Mesendoderm (in vitro differentiated cells): ENCODE measurements around the gene ATP5F1B. TPM values are rescaled to one million over a fixed set of nuclear protein-coding genes. Genes with fewer than 3 reads are reported as not detected.

Source experiments
- DNase-seq: peaks from one replicate; pipeline ENCODE4 v3.0.0; 2013
- H2AK5ac ChIP-seq: 2 replicates; pipeline ENCODE4 v1.6.1; 2013; ENCODE audit warnings: low read length, inconsistent platforms
- H2BK120ac ChIP-seq: 2 replicates; pipeline ENCODE4 v1.6.1; 2013; ENCODE audit warnings: low read depth, mild to moderate bottlenecking, low read length, moderate library complexity, mixed read lengths
- H2BK15ac ChIP-seq: replicated peaks from 2 replicates; pipeline ENCODE4 v1.6.1; 2013; ENCODE audit warnings: low read depth, mild to moderate bottlenecking, moderate library complexity
- H2BK5ac ChIP-seq: 2 replicates; pipeline ENCODE4 v1.6.1; 2013; ENCODE audit warnings: low read length, inconsistent platforms
- H3K18ac ChIP-seq: 2 replicates; pipeline ENCODE4 v1.6.1; 2013; ENCODE audit warnings: mild to moderate bottlenecking, low read length, mixed read lengths
- H3K23ac ChIP-seq: one replicate; pipeline ENCODE4 v1.6.1; 2013; ENCODE audit warnings: low read length
- H3K27ac ChIP-seq: 2 replicates; pipeline ENCODE4 v1.5.1; 2013; ENCODE audit warnings: low read depth, mild to moderate bottlenecking, inconsistent platforms, low read length, moderate library complexity
- H3K27me3 ChIP-seq: 2 replicates; pipeline ENCODE4 v1.6.1; 2013; ENCODE audit warnings: low read length, control low read depth, mild to moderate bottlenecking, inconsistent platforms; ENCODE audit not compliant: insufficient read depth, poor library complexity
- H3K36me3 ChIP-seq: 2 replicates; pipeline ENCODE4 v1.6.1; 2013; ENCODE audit warnings: low read length, inconsistent platforms; ENCODE audit not compliant: control insufficient read depth, insufficient read depth
- H3K4ac ChIP-seq: one replicate; pipeline ENCODE4 v1.6.1; 2013; ENCODE audit warnings: low read depth, mild to moderate bottlenecking, low read length, moderate library complexity
- H3K4me1 ChIP-seq: 2 replicates; pipeline ENCODE4 v1.6.1; 2013; ENCODE audit warnings: low read depth, low read length, inconsistent platforms; ENCODE audit not compliant: control insufficient read depth
- H3K4me2 ChIP-seq: 2 replicates; pipeline ENCODE4 v1.6.1; 2013; ENCODE audit warnings: low read length
- H3K4me3 ChIP-seq: 2 replicates; pipeline ENCODE4 v1.5.1; 2013; ENCODE audit warnings: mild to moderate bottlenecking, low read length
- H3K56ac ChIP-seq: one replicate; pipeline ENCODE4 v1.6.1; 2013; ENCODE audit warnings: low read length
- H3K79me1 ChIP-seq: 2 replicates; pipeline ENCODE4 v1.6.1; 2013; ENCODE audit warnings: low read length, inconsistent platforms
- H3K79me2 ChIP-seq: 2 replicates; pipeline ENCODE4 v1.6.1; 2013; ENCODE audit warnings: mild to moderate bottlenecking, low read length; ENCODE audit not compliant: control insufficient read depth, insufficient read depth
- H3K9ac ChIP-seq: 2 replicates; pipeline ENCODE4 v1.6.1; 2013; ENCODE audit warnings: low read length, inconsistent platforms
- H4K5ac ChIP-seq: one replicate; pipeline ENCODE4 v1.6.1; 2013; ENCODE audit warnings: low read length
- H4K8ac ChIP-seq: one replicate; pipeline ENCODE4 v1.6.1; 2013; ENCODE audit warnings: low read depth, mild to moderate bottlenecking, control low read depth, low read length, moderate library complexity
- WGBS: extraction: QIAGEN DNeasy Blood & Tissue Kit; methylation state at CpG from one replicate; pipeline ENCODE4 v1.1.7; 2013; ENCODE audit warnings: low lambda C conversion rate, missing lambda C conversion rate; ENCODE audit not compliant: insufficient coverage; ENCODE audit errors: extremely low coverage; 5-methylcytosine and 5-hydroxymethylcytosine counted together
- small RNA-seq: library from polyadenylated mRNA; stranded (forward); fragments of <200 nt; extraction: miRNeasy Mini kit (QIAGEN cat#:217004); gene quantifications from one replicate; pipeline ENCODE3, GENCODE V24; 2013; ENCODE audit not compliant: insufficient read depth

The ATP5F1B gene

GRCh38 chr12:56591961-56592360 lies 53.8 kb downstream of the ATP5F1B start:
- no peak for DNase-seq
- no peak overlapping the region for H3K9ac ChIP-seq
- H3K4me1 ChIP-seq = peaks cover 1% of the 10 kb centered on the region
- no peak overlapping the region for H3K18ac ChIP-seq
- no peaks in the 10 kb centered on the region for H3K27me3 ChIP-seq
- no peak overlapping the region for H3K56ac ChIP-seq
- no peak overlapping the region for H4K8ac ChIP-seq
- H2BK120ac ChIP-seq = no peak overlapping the region
- no peak overlapping the region for H2BK15ac ChIP-seq
- no peak overlapping the region for H2AK5ac ChIP-seq
- H3K27ac ChIP-seq = no peak overlapping the region
- H3K4me2 ChIP-seq = no peak overlapping the region
- no peak overlapping the region for H3K23ac ChIP-seq
- no peaks in the 10 kb centered on the region for H3K79me1 ChIP-seq
- H3K4ac ChIP-seq = no peak overlapping the region
- no peak overlapping the region for H3K4me3 ChIP-seq
- peaks cover 6% of the 10 kb centered on the region for H3K36me3 ChIP-seq
- no peak overlapping the region for H4K5ac ChIP-seq
- no peaks in the 10 kb centered on the region for H3K79me2 ChIP-seq
- no peak overlapping the region for H2BK5ac ChIP-seq

GRCh38 chr12:56591126-56591525 lies 54.7 kb downstream of the ATP5F1B start:
- WGBS = no CpG with 5 or more reads among the region's 5 CpGs
- no peak overlapping the region for H2AK5ac ChIP-seq
- no peak overlapping the region for H3K4ac ChIP-seq
- H3K36me3 ChIP-seq = peaks cover 6% of the 10 kb centered on the region
- no peaks in the 10 kb centered on the region for H3K27me3 ChIP-seq
- H3K56ac ChIP-seq = no peak overlapping the region
- DNase-seq = peak; percentile 33
- H4K8ac ChIP-seq = no peak overlapping the region
- no peak overlapping the region for H3K4me2 ChIP-seq
- no peak overlapping the region for H2BK120ac ChIP-seq
- H3K9ac ChIP-seq = no peak overlapping the region
- no peaks in the 10 kb centered on the region for H3K79me2 ChIP-seq
- H2BK5ac ChIP-seq = no peak overlapping the region
- no peak overlapping the region for H2BK15ac ChIP-seq
- no peak overlapping the region for H3K23ac ChIP-seq
- no peaks in the 10 kb centered on the region for H3K4me1 ChIP-seq
- no peak overlapping the region for H3K27ac ChIP-seq
- no peak overlapping the region for H3K4me3 ChIP-seq
- no peak overlapping the region for H3K18ac ChIP-seq
- H3K79me1 ChIP-seq = no peaks in the 10 kb centered on the region
- H4K5ac ChIP-seq = no peak overlapping the region

GRCh38 chr12:56590237-56590830 lies 55.5 kb downstream of the ATP5F1B start:
- no peak overlapping the region for H3K4ac ChIP-seq
- H3K18ac ChIP-seq = no peak overlapping the region
- peaks cover 4% of the 10 kb centered on the region for H3K36me3 ChIP-seq
- DNase-seq = peak; percentile 77
- no peak overlapping the region for H3K9ac ChIP-seq
- H3K56ac ChIP-seq = no peak overlapping the region
- WGBS = no CpG with 5 or more reads among the region's 3 CpGs
- no peaks in the 10 kb centered on the region for H3K79me1 ChIP-seq
- no peaks in the 10 kb centered on the region for H3K27me3 ChIP-seq
- no peak overlapping the region for H2BK5ac ChIP-seq
- no peak overlapping the region for H4K8ac ChIP-seq
- H3K27ac ChIP-seq = no peak overlapping the region
- H3K4me1 ChIP-seq = no peaks in the 10 kb centered on the region
- no peak overlapping the region for H2BK15ac ChIP-seq
- no peak overlapping the region for H4K5ac ChIP-seq
- no peak overlapping the region for H2AK5ac ChIP-seq
- H2BK120ac ChIP-seq = no peak overlapping the region
- no peaks in the 10 kb centered on the region for H3K79me2 ChIP-seq
- H3K4me3 ChIP-seq = no peak overlapping the region
- H3K23ac ChIP-seq = no peak overlapping the region
- H3K4me2 ChIP-seq = no peak overlapping the region

GRCh38 chr12:56589783-56590182 lies 56.0 kb downstream of the ATP5F1B start:
- no peak overlapping the region for H3K4ac ChIP-seq
- no peak overlapping the region for H3K27ac ChIP-seq
- H3K4me2 ChIP-seq = no peak overlapping the region
- no peak overlapping the region for H2BK120ac ChIP-seq
- no peak for DNase-seq
- H3K4me1 ChIP-seq = no peaks in the 10 kb centered on the region
- H3K9ac ChIP-seq = no peak overlapping the region
- no peak overlapping the region for H2AK5ac ChIP-seq
- H3K36me3 ChIP-seq = peaks cover 4% of the 10 kb centered on the region
- no peak overlapping the region for H2BK5ac ChIP-seq
- H3K23ac ChIP-seq = no peak overlapping the region
- no peak overlapping the region for H4K8ac ChIP-seq
- no peak overlapping the region for H4K5ac ChIP-seq
- no peaks in the 10 kb centered on the region for H3K27me3 ChIP-seq
- H3K79me1 ChIP-seq = no peaks in the 10 kb centered on the region
- H3K56ac ChIP-seq = no peak overlapping the region
- no peak overlapping the region for H2BK15ac ChIP-seq
- H3K18ac ChIP-seq = no peak overlapping the region
- no peaks in the 10 kb centered on the region for H3K79me2 ChIP-seq
- WGBS = no CpG with 5 or more reads among the region's 1 CpG
- H3K4me3 ChIP-seq = no peak overlapping the region

Small RNA genes lying within 50 kb of the gene (small RNA-seq; reads per million reads assigned to genes)
- gene RN7SL809P (not detected), gene RNU6-343P (not detected), gene SNORD59A (145 reads per million, percentile 96 among the genes with 10 or more reads in this experiment)
